ENCODE measurements around the gene APC. TPM values are rescaled to one million over a fixed set of nuclear protein-coding genes. Genes with fewer than 3 reads are reported as not detected.

APC gene
- total and polyA plus RNA-seq, 2 of the 8 experiments (the other 6 are each of a cell fraction or from before 2014, with no cell fraction given): 6.8 to 41.9 TPM

- Histone ChIP-seq H3K27me3 (replicated peaks in 1 of 4; ENCODE audit: control insufficient read depth in 3 of 4, extremely low read depth in 1 of 4, insufficient read depth in 3 of 4, low read length in 3 of 4) (no peaks in the 10 kb centered on the region), H2AFZ (ENCODE audit: low read length) (no peak overlapping the region), H2BK120ac (replicated peaks; ENCODE audit: low read depth, low read length) (no peak overlapping the region), H2BK15ac (ENCODE audit: low read length) (no peak overlapping the region), H3K56ac (replicated peaks; ENCODE audit: insufficient read length, low read depth, low read length) (no peak overlapping the region), H4K8ac (ENCODE audit: extremely low read depth, insufficient read depth, low read length) (no peak overlapping the region), H3K4me1 (replicated peaks in 1 of 4; ENCODE audit: control insufficient read depth in 3 of 4, insufficient read depth in 4 of 4, low read length in 3 of 4) (peaks cover 0 to 2% (median 1%) of the 10 kb centered on the region in 4 experiments; a peak in 4 of 7 replicates), H3K14ac (ENCODE audit: insufficient read length) (no peak overlapping the region), H3K9me3 (ENCODE audit: insufficient read depth in 2 of 2, low read depth in 1 of 2, low read length in 1 of 2) (no peaks in the 10 kb centered on the region), H4K91ac (replicated peaks; ENCODE audit: insufficient read length, low read length) (no peak overlapping the region), H3K23ac (ENCODE audit: insufficient read length) (no peak overlapping the region), H4K20me1 (replicated peaks in 1 of 2; ENCODE audit: control insufficient read depth in 1 of 2, insufficient read depth in 2 of 2, low read length in 2 of 2) (peaks cover 2 to 4% of the 10 kb centered on the region in 2 experiments), H3K79me2 (ENCODE audit: control insufficient read depth in 1 of 2, insufficient read depth in 2 of 2, low read length in 2 of 2) (peaks cover 5 to 20% of the 10 kb centered on the region in 2 experiments; a peak in 3 of 4 replicates), H2BK12ac (ENCODE audit: low read depth, low read length) (no peak overlapping the region), H3K9ac (replicated peaks in 1 of 4; ENCODE audit: extremely low read depth in 1 of 4, low read depth in 3 of 4, low read length in 3 of 4) (no peak overlapping the region), H3K79me1 (ENCODE audit: low read depth, low read length) (no peaks in the 10 kb centered on the region), H3K36me3 (ENCODE audit: control insufficient read depth in 2 of 4, insufficient read depth in 4 of 4, low read length in 3 of 4) (peaks cover 8 to 74% (median 46%) of the 10 kb centered on the region in 4 experiments; a peak in 7 of 8 replicates), H2BK5ac (ENCODE audit: low read depth, low read length) (no peak overlapping the region), H3K23me2 (ENCODE audit: low read depth, low read length) (no peaks in the 10 kb centered on the region), H3K4me2 (ENCODE audit: insufficient read depth in 1 of 2, low read depth in 2 of 2, low read length in 2 of 2) (no peak overlapping the region), H3K27ac (ENCODE audit: low read depth, low read length) (no peak overlapping the region), H2BK20ac (ENCODE audit: low read length) (no peak overlapping the region), H3K4ac (replicated peaks; ENCODE audit: insufficient read length, low read depth, low read length) (no peak overlapping the region), H2AK5ac (ENCODE audit: low read depth, low read length) (no peak overlapping the region), H3K18ac (ENCODE audit: extremely low read depth, low read length) (no peak overlapping the region), H4K5ac (ENCODE audit: insufficient read length, low read depth, low read length) (no peak overlapping the region), H3K4me3 (ENCODE audit: extremely low read depth in 1 of 4, insufficient read depth in 2 of 4, low read depth in 3 of 4, low read length in 4 of 4) (no peak overlapping the region)
- ChIA-PET CTCF (ENCODE audit: partially characterized antibody) (interaction anchor here (1.2 to 1.5 kb wide), 4 partner anchors 19 to 315 kb away, joined by 3 to 5 read pairs (median 3); no protein-coding TSS in a partner anchor), POLR2A (ENCODE audit: partially characterized antibody) (interaction anchor here (0.8 to 1.5 kb wide), 2 partner anchors 8 to 130 kb away, joined by 3 read pairs; partner anchors contain the start of gene APC)
- FAIRE-seq: no peak
- TF ChIP-seq SUZ12 (IDR thresholded peaks at IDR 0.05; ENCODE audit: low read length) (no peak), RAD21 (IDR thresholded peaks at IDR 0.05 in 1 of 2, conservative IDR thresholded peaks at IDR 0.05 in 1 of 2; ENCODE audit: low read depth in 2 of 2, low read length in 2 of 2) (no peak)
- DNase-seq (ENCODE audit: low read depth in 1 of 2, low spot score in 2 of 2): no peak
- WGBS, 2 experiments (ENCODE audit: extremely low coverage in 1 of 2, insufficient coverage in 1 of 2, insufficient read length in 1 of 2, insufficient replicate concordance in 2 of 2, low coverage in 1 of 2, low lambda C conversion rate in 2 of 2, missing lambda C conversion rate in 1 of 2): 95% methylated on average over 5 of the region's 5 CpGs; no CpG with 5 or more reads in 1 of the 2 experiments
Observed at GRCh38 chr5:112867411-112867810, 129.7 kb downstream of the APC start.
